Glomerular endothelial cell (primary cell): ENCODE results near the gene PNPLA4. TPM values are rescaled to one million over a fixed set of nuclear protein-coding genes. Genes with fewer than 3 reads are reported as not detected.

Experiments used
- DNase-seq: peaks from one replicate; pipeline ENCODE4 v3.0.0-alpha.2; 2011; ENCODE audit warnings: low read depth, low spot score; ENCODE audit errors: extremely low read depth
- total RNA-seq: library from RNA; depleted of rRNA; stranded (reverse); fragments of >200 nt; gene quantifications from 2 replicates; pipeline ENCODE4 v1.2.3, GENCODE V29; 2015

PNPLA4 gene
- 10.1 and 14.5 TPM in 2 replicates for total RNA-seq

- DNase-seq: no peak
These were observed at the start of gene PNPLA4 for GRCh38 chrX:7927259-7928167. Gene PNPLA4 (minus strand): TSS chrX:7927413. CDS start chrX:7926119, 1,294 bp downstream.

- no peak for DNase-seq
These were observed 45.4 kb upstream of the PNPLA4 start for GRCh38 chrX:7972586-7972985.

GRCh38 chrX:7970428-7970827 is 43.2 kb upstream of the PNPLA4 start:
- DNase-seq: no peak

GRCh38 chrX:7965436-7965835 is 38.2 kb upstream of the PNPLA4 start:
- DNase-seq: no peak

GRCh38 chrX:7960246-7960645 is 33.0 kb upstream of the PNPLA4 start:
- DNase-seq: no peak

- no peak for DNase-seq
These were observed 26.2 kb upstream of the PNPLA4 start for GRCh38 chrX:7953446-7953845.

- no peak for DNase-seq
These were observed 23.7 kb upstream of the PNPLA4 start for GRCh38 chrX:7950865-7951264.

GRCh38 chrX:7948483-7948882 is 21.3 kb upstream of the PNPLA4 start:
- DNase-seq: no peak

GRCh38 chrX:7946960-7947359 is 19.7 kb upstream of the PNPLA4 start:
- no peak for DNase-seq

GRCh38 chrX:7943600-7944245 is 16.5 kb upstream of the PNPLA4 start:
- no peak for DNase-seq

GRCh38 chrX:7941390-7942042 is 14.3 kb upstream of the PNPLA4 start:
- DNase-seq: no peak

- DNase-seq: no peak
These were observed 6.8 kb upstream of the PNPLA4 start for GRCh38 chrX:7934026-7934425.

- no peak for DNase-seq
These were observed 327 bp downstream of the PNPLA4 start for GRCh38 chrX:7926914-7927258.

GRCh38 chrX:7926501-7926900 is 712 bp downstream of the PNPLA4 start:
- no peak for DNase-seq

- no peak for DNase-seq
These were observed 1.2 kb downstream of the PNPLA4 start for GRCh38 chrX:7925867-7926472.

GRCh38 chrX:7921750-7922149 is 5.5 kb downstream of the PNPLA4 start:
- DNase-seq: no peak

- DNase-seq: no peak
These were observed 18.4 kb downstream of the PNPLA4 start for GRCh38 chrX:7908821-7909220.

- DNase-seq: no peak
These were observed 22.7 kb downstream of the PNPLA4 start for GRCh38 chrX:7904562-7904961.

GRCh38 chrX:7891928-7892327 is 35.3 kb downstream of the PNPLA4 start:
- no peak for DNase-seq

- DNase-seq: no peak
These were observed 37.5 kb downstream of the PNPLA4 start for GRCh38 chrX:7889680-7890079.

GRCh38 chrX:7889135-7889534 is 38.1 kb downstream of the PNPLA4 start:
- DNase-seq: no peak
